ENCODE results near the gene CD70.

GRCh38 chr19:6579450-6580178 is 11.3 kb downstream of the CD70 start:
- TF ChIP-seq, protein P1, sequence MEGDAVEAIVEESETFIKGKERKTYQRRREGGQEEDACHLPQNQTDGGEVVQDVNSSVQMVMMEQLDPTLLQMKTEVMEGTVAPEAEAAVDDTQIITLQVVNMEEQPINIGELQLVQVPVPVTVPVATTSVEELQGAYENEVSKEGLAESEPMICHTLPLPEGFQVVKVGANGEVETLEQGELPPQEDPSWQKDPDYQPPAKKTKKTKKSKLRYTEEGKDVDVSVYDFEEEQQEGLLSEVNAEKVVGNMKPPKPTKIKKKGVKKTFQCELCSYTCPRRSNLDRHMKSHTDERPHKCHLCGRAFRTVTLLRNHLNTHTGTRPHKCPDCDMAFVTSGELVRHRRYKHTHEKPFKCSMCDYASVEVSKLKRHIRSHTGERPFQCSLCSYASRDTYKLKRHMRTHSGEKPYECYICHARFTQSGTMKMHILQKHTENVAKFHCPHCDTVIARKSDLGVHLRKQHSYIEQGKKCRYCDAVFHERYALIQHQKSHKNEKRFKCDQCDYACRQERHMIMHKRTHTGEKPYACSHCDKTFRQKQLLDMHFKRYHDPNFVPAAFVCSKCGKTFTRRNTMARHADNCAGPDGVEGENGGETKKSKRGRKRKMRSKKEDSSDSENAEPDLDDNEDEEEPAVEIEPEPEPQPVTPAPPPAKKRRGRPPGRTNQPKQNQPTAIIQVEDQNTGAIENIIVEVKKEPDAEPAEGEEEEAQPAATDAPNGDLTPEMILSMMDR (IDR thresholded peaks at IDR 0.05) = no peak
- TF ChIP-seq POLR2AphosphoS5 (IDR thresholded peaks at IDR 0.05) (no peak), POLR2A (IDR thresholded peaks at IDR 0.05) (no peak)
